Fibroblast of mammary gland (primary cell): Measurements from ENCODE around the gene CENPK.

Experiments used
- DNase-seq: peaks from one replicate; pipeline ENCODE4 v3.0.0-alpha.2; 2010; ENCODE audit warnings: low read depth
- H3K4me3 ChIP-seq: 2 replicates; pipeline ENCODE4 v1.5.1; 2011; ENCODE audit warnings: low read depth, mild to moderate bottlenecking, low read length, moderate library complexity; ENCODE audit not compliant: control insufficient read depth
- CTCF ChIP-seq: conservative IDR thresholded peaks from 2 replicates; pipeline ENCODE4 v1.5.1; 2011; ENCODE audit warnings: low read depth, low read length, inconsistent platforms; ENCODE audit not compliant: control insufficient read depth, insufficient read depth

CENPK gene

GRCh38 chr5:65570598-65571226 lies 7.7 kb upstream of the CENPK start:
- no peak for TF ChIP-seq CTCF
- no peak for DNase-seq
- H3K4me3 ChIP-seq = no peak overlapping the region

DNA sequence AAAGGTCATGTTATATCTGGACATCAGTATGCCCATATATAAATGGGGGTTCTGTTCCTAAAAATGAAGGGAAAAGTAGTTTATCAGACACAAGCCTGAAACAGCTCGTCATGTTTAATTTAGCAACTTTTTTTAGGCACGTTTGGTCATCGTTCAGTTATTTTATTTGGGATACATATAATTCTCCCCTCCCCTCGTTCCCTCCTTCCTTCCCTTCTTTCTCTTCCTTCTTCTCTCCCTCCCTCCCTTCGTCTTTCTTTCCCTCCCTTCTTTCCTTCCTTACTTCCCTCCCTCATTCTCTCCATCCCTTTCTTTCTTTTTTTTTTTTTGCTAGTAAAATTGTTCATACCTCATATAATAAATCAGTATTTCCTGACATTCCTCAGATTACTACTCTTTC lies 3.5 kb upstream of the CENPK start:
- TF ChIP-seq CTCF = no peak
- no peak for DNase-seq
- no peak overlapping the region for H3K4me3 ChIP-seq

- DNase-seq = peak; percentile 23
- H3K4me3 ChIP-seq = peak overlapping the region; percentile 98
- TF ChIP-seq CTCF = no peak
Measured at GRCh38 chr5:65563777-65564176, 809 bp upstream of the CENPK start.

GRCh38 chr5:65556718-65557117 lies 6.2 kb downstream of the CENPK start:
- H3K4me3 ChIP-seq = no peak overlapping the region
- TF ChIP-seq CTCF = no peak
- DNase-seq = no peak

- DNase-seq = no peak
- no peak overlapping the region for H3K4me3 ChIP-seq
- no peak for TF ChIP-seq CTCF
Measured at GRCh38 chr5:65556181-65556580, 6.8 kb downstream of the CENPK start.

- no peak for TF ChIP-seq CTCF
- peak; percentile 11 for DNase-seq
- H3K4me3 ChIP-seq = no peak overlapping the region
Measured at GRCh38 chr5:65555287-65555686, 7.7 kb downstream of the CENPK start.

- no peak overlapping the region for H3K4me3 ChIP-seq
- no peak for TF ChIP-seq CTCF
- DNase-seq = no peak
Measured at GRCh38 chr5:65553941-65554340, 9.0 kb downstream of the CENPK start.
